ENCODE results near the gene PRICKLE2. TPM values are rescaled to one million over a fixed set of nuclear protein-coding genes. Genes with fewer than 3 reads are reported as not detected.
A peak's percentile ranks its signal among the peaks of the same experiment; 100 is the strongest.

PRICKLE2 gene
- total RNA-seq, 4 donors from 2014 or later, result 77.3 to 109 (median 96.7) TPM

GRCh38 chr3:64179860-64180259 lies 45.4 kb downstream of the PRICKLE2 start:
- ATAC-seq, result no peak
- no peaks in the 10 kb centered on the region for H3K36me3 ChIP-seq

GRCh38 chr3:64179249-64179648 lies 46.0 kb downstream of the PRICKLE2 start:
- 77 to 83% methylated on average over 1 to 3 of the region's 4 CpGs for WGBS, 2 donors (ENCODE audit: low coverage in 1 of 2)
- H3K4me3 ChIP-seq, result no peak overlapping the region
- no peaks in the 10 kb centered on the region for H3K27me3 ChIP-seq
- no peaks in the 10 kb centered on the region for H3K36me3 ChIP-seq
- H3K27ac ChIP-seq, result peak overlapping the region in 3 of 4 donors; percentile 8 to 25 (median 16)
- H3K9me3 ChIP-seq, result no peaks in the 10 kb centered on the region
- TF ChIP-seq POLR2AphosphoS5 (IDR thresholded peaks at IDR 0.05) (no peak), EP300 (IDR thresholded peaks at IDR 0.05) (no peak), POLR2A (IDR thresholded peaks at IDR 0.05) (no peak)
- TF ChIP-seq, protein P1, sequence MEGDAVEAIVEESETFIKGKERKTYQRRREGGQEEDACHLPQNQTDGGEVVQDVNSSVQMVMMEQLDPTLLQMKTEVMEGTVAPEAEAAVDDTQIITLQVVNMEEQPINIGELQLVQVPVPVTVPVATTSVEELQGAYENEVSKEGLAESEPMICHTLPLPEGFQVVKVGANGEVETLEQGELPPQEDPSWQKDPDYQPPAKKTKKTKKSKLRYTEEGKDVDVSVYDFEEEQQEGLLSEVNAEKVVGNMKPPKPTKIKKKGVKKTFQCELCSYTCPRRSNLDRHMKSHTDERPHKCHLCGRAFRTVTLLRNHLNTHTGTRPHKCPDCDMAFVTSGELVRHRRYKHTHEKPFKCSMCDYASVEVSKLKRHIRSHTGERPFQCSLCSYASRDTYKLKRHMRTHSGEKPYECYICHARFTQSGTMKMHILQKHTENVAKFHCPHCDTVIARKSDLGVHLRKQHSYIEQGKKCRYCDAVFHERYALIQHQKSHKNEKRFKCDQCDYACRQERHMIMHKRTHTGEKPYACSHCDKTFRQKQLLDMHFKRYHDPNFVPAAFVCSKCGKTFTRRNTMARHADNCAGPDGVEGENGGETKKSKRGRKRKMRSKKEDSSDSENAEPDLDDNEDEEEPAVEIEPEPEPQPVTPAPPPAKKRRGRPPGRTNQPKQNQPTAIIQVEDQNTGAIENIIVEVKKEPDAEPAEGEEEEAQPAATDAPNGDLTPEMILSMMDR (IDR thresholded peaks at IDR 0.05), result peak in 1 of 4 experiments; percentile 18
- no peak for ATAC-seq
- H3K4me1 ChIP-seq, result peaks cover 0 to 28% (median 0%) of the 10 kb centered on the region in 3 donors

More at GRCh38 chr3:64179860-64180259, 45.4 kb downstream of the PRICKLE2 start:
- Histone ChIP-seq H3K9me3 (no peaks in the 10 kb centered on the region), H3K4me1 (peaks cover 0 to 34% (median 0%) of the 10 kb centered on the region in 3 donors), H3K27me3 (no peaks in the 10 kb centered on the region), H3K4me3 (no peak overlapping the region), H3K27ac (peak overlapping the region in 2 of 4 donors; percentile 8 to 21)
- TF ChIP-seq POLR2A (IDR thresholded peaks at IDR 0.05), result no peak
- TF ChIP-seq POLR2AphosphoS5 (IDR thresholded peaks at IDR 0.05), result no peak
- no peak for TF ChIP-seq EP300 (IDR thresholded peaks at IDR 0.05)
- TF ChIP-seq, protein P1 (IDR thresholded peaks at IDR 0.05), result no peak
- 86 to 92% methylated on average over 1 of the region's 1 CpG for WGBS, 2 donors (ENCODE audit: low coverage in 1 of 2)

- no peak for TF ChIP-seq POLR2A (IDR thresholded peaks at IDR 0.05)
- no peak for TF ChIP-seq EP300 (IDR thresholded peaks at IDR 0.05)
- TF ChIP-seq, protein P1 (IDR thresholded peaks at IDR 0.05), result no peak
- no peak for TF ChIP-seq POLR2AphosphoS5 (IDR thresholded peaks at IDR 0.05)
- Histone ChIP-seq H3K4me1 (peaks cover 0 to 26% (median 0%) of the 10 kb centered on the region in 3 donors), H3K4me3 (no peak overlapping the region), H3K27me3 (no peaks in the 10 kb centered on the region), H3K27ac (peak overlapping the region in 1 of 4 donors; percentile 25), H3K36me3 (no peaks in the 10 kb centered on the region), H3K9me3 (no peaks in the 10 kb centered on the region)
- WGBS, 2 donors (ENCODE audit: low coverage in 1 of 2), result 70 to 76% methylated on average over 2 of the region's 2 CpGs
- ATAC-seq, result no peak
These were observed 46.8 kb downstream of the PRICKLE2 start for GRCh38 chr3:64178419-64178818.

- no peaks in the 10 kb centered on the region for H3K36me3 ChIP-seq
- peaks cover 0 to 18% (median 0%) of the 10 kb centered on the region in 3 donors for H3K4me1 ChIP-seq
- no peak for TF ChIP-seq POLR2A (IDR thresholded peaks at IDR 0.05)
- TF ChIP-seq, protein P1 (IDR thresholded peaks at IDR 0.05), result no peak
- TF ChIP-seq EP300 (IDR thresholded peaks at IDR 0.05), result no peak
- TF ChIP-seq POLR2AphosphoS5 (IDR thresholded peaks at IDR 0.05), result no peak
- WGBS, 2 donors (ENCODE audit: low coverage in 1 of 2), result 85 to 89% methylated on average over 4 of the region's 4 CpGs
- no peak overlapping the region for H3K27ac ChIP-seq
- no peak for ATAC-seq
- H3K9me3 ChIP-seq, result no peaks in the 10 kb centered on the region
- no peak overlapping the region for H3K4me3 ChIP-seq
- H3K27me3 ChIP-seq, result no peaks in the 10 kb centered on the region
These were observed 48.7 kb downstream of the PRICKLE2 start for GRCh38 chr3:64176461-64176996.

DNA sequence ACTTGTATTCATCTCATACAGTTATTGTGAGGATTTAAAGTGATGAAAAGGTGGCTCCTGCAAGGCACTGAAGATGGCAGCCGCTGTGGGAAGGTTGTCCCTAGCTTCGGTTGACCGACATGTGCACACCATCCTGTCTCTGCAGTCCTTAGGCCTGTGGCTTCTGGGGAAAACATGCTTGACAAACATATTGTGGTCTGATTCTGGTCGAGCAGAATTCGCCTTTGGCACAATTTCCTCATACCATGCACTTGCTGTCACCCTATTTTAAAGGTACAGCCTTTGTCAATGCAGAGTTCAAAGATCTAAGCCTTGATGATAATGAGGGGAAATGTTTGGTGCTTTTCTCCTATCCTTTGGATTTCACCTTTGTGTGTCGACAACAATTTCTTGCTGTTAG lies 50.9 kb downstream of the PRICKLE2 start:
- ATAC-seq, result no peak
- Histone ChIP-seq H3K4me3 (no peak overlapping the region), H3K4me1 (peaks cover 0 to 22% (median 0%) of the 10 kb centered on the region in 3 donors), H3K36me3 (no peaks in the 10 kb centered on the region), H3K27me3 (no peaks in the 10 kb centered on the region), H3K27ac (no peak overlapping the region), H3K9me3 (no peaks in the 10 kb centered on the region)
- TF ChIP-seq POLR2A (IDR thresholded peaks at IDR 0.05) (no peak), EP300 (IDR thresholded peaks at IDR 0.05) (no peak), POLR2AphosphoS5 (IDR thresholded peaks at IDR 0.05) (no peak)
- TF ChIP-seq, protein P1 (IDR thresholded peaks at IDR 0.05), result no peak
- WGBS, 2 donors (ENCODE audit: low coverage in 1 of 2), result 89 to 92% methylated on average over 4 to 6 of the region's 6 CpGs

Measured in gastroesophageal sphincter (tissue), 4 donors.